Fibroblast of upper back skin (primary cell): ENCODE measurements around the gene DISP3.

ENCODE experiments used
- DNase-seq: peaks from one replicate; pipeline ENCODE4 v3.0.0-alpha.2; 2013

The DISP3 gene

GRCh38 chr1:11531943-11532342 is 53.0 kb downstream of the DISP3 start:
- no peak for DNase-seq

- DNase-seq: no peak
Measured at GRCh38 chr1:11533790-11534787, 55.1 kb downstream of the DISP3 start.

GRCh38 chr1:11534846-11535245 is 55.9 kb downstream of the DISP3 start:
- DNase-seq: no peak

- no peak for DNase-seq
Measured at GRCh38 chr1:11535316-11535715, 56.4 kb downstream of the DISP3 start.

- DNase-seq: no peak
Measured at GRCh38 chr1:11535761-11536572, 57.0 kb downstream of the DISP3 start.

GRCh38 chr1:11536573-11537379 is 57.8 kb downstream of the DISP3 start:
- no peak for DNase-seq

GRCh38 chr1:11537380-11537764 is 58.4 kb downstream of the DISP3 start:
- DNase-seq: no peak

- DNase-seq: no peak
Measured at GRCh38 chr1:11537854-11538591, 59.1 kb downstream of the DISP3 start.

GRCh38 chr1:11538886-11539285 is 59.9 kb downstream of the DISP3 start:
- DNase-seq: no peak

- no peak for DNase-seq
Measured at GRCh38 chr1:11539850-11540772, 61.2 kb downstream of the DISP3 start.

- no peak for DNase-seq
Measured at GRCh38 chr1:11540773-11541160, 61.8 kb downstream of the DISP3 start.

- DNase-seq: no peak
Measured at GRCh38 chr1:11541236-11541635, 62.3 kb downstream of the DISP3 start.

GRCh38 chr1:11541956-11542355 is 63.0 kb downstream of the DISP3 start:
- no peak for DNase-seq

- no peak for DNase-seq
Measured at GRCh38 chr1:11543392-11543791, 64.4 kb downstream of the DISP3 start.

- no peak for DNase-seq
Measured at GRCh38 chr1:11543796-11544195, 64.8 kb downstream of the DISP3 start.

- no peak for DNase-seq
Measured at GRCh38 chr1:11546456-11546855, 67.5 kb downstream of the DISP3 start.

GRCh38 chr1:11550664-11551283 is 71.8 kb downstream of the DISP3 start:
- peak; percentile 82 for DNase-seq

- no peak for DNase-seq
Measured at GRCh38 chr1:11558276-11558675, 79.3 kb downstream of the DISP3 start.

GRCh38 chr1:11558871-11559590 is 80.1 kb downstream of the DISP3 start:
- DNase-seq: no peak

- DNase-seq: no peak
Measured at GRCh38 chr1:11559591-11559970, 80.6 kb downstream of the DISP3 start.
